DND-41 (cell line): ENCODE measurements around the gene RNF213.

ENCODE experiments used
- CTCF ChIP-seq: IDR thresholded peaks from 2 replicates; pipeline ENCODE4 v1.5.1; 2012; ENCODE audit warnings: borderline replicate concordance, low read length, moderate library complexity, mild to moderate bottlenecking; ENCODE audit not compliant: poor library complexity, severe bottlenecking; ENCODE audit errors: extremely low read depth
- EZH2 ChIP-seq: IDR thresholded peaks from 3 replicates; pipeline ENCODE4 v1.6.1; 2012; ENCODE audit warnings: borderline replicate concordance, low read depth, mild to moderate bottlenecking, moderate library complexity, low read length, inconsistent platforms; ENCODE audit not compliant: severe bottlenecking

GRCh38 chr17:80212962-80213642 lies 47.5 kb upstream of the RNF213 start:
- no peak for TF ChIP-seq CTCF
- no peak for TF ChIP-seq EZH2
